ENCODE measurements around the gene MARK3.
A peak's percentile ranks its signal among the peaks of the same experiment; 100 is the strongest.

MARK3 gene

DNA sequence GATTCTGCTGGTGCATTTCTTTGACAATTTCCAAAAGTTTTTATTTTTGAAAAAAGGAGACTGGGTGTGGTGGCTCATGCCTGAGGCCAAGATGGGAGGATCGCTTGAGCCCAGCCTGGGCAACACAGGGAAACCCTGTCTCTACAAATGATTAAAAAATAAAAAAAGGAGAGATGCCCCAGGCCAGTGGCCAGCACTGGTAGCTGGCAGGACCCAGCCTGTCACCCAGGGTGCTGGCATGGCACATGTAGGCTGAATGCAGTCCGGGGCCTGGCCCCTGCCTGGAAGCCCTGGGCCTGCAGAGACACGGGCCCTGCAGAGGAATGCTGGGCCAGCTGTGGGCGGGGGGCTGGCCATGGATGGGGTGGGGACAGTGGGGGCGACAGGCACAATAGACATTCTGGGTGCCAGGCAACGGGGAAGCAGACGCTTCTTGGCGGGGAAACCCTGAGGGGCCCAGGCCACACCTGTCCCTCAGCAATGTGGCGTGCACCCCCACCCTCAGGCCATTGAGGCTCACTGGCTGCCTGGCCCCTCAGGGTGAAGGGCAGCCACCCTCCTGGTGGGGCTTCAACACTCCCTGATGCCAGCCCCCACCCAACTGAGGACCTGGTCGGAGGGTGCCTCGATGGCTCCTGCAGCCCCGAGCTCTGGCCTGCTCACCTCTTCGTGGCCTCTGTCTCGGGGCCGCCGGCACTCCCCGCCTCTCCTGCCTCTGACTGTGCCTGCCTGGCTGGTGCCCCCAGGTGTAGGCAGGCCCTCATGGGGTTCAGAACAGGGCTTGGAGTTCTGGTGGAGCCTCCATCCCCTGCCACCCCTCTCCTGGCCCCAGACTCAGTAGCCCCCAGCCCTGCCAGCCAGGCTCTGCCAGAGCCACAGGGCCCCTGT is 155.8 kb downstream of the MARK3 start:
- DNase-seq: no peak

DNA sequence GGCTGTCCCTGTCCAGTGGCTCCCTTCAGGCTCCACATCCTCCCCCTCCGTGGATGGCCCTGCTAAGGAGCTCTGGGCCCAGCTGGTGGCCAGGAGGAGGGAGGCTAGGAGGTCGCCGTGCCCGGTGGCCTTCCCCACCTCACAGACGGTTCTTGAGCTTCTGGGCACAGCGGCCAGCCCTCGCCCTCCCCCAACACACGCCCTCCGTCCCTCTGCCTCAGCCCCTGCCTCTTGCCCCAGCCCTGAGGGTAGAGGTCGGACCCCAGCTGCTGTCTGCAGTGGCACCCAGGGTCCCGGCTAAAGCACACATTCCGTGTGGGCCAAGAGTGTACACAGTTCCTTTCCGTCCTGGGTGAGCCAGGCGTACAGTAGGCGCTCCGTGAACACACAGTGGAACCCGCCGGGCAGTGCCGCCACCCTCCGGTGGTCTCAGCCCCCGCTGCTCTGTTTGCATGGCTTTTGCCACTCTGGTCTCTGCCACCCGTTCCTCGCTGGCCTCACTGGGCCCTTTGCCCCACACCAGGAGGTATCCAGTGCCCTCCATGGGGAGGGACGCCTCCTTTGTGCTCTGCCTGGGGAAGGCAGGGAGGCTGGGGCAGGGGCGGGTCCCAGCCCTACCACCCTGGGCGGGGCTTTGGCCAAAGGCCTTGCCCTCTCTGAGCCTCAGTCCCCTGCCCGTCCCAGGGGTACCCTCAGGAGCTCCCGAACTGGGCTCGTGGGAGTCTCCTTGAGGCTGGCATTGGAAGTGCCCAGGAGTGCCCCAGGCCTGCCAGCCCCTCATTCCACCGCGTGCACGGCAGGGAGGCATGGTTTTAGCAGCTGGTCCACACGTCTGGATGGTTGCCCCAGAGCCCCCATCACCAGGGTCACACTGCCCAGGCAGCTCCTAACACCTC is 156.7 kb downstream of the MARK3 start:
- no peak for DNase-seq

DNA sequence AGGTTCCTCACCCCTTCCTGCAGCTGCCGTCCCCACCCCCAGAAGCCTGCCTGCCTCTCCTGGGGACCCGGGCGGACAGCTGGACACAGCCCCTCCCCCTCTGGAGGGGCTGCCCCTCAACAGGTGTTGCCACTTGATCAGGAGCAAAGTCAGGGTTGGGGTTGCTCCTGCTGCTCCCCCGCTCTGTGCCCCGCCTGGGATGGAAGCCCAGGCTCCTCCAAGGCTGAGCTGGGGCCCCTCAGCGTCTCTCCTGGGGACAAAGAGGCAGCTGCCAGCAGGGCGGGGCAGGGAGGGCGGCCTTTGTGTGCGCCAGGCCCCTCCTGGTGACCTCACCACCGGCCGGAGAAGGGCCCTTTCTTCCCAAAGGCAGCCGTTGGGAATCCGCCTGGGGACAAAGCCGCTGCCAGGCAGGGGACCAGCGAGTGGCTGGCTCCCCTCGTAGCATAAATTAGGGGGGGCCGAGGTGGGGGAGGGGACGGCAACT is 157.4 kb downstream of the MARK3 start:
- DNase-seq: no peak

DNA sequence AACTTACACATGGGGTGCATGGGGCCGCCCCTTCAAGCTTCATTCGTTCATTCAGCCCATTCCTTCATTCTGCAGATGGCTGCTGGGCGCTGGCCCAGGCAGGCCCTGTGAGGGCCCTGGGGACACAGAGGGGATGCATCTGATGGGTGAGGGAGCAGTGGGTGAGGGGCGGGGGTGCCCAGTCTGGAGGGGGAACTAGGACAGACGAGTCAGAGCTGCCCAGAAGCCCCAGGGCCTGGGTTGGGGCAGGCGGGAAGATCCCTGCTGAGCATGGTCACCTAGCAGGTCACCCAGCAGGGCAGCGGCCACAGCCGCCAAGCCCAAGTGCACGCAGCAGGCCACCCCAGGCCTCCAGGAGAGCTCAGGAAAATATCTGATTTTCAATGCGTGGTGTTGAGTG is 157.9 kb downstream of the MARK3 start:
- DNase-seq: no peak

DNA sequence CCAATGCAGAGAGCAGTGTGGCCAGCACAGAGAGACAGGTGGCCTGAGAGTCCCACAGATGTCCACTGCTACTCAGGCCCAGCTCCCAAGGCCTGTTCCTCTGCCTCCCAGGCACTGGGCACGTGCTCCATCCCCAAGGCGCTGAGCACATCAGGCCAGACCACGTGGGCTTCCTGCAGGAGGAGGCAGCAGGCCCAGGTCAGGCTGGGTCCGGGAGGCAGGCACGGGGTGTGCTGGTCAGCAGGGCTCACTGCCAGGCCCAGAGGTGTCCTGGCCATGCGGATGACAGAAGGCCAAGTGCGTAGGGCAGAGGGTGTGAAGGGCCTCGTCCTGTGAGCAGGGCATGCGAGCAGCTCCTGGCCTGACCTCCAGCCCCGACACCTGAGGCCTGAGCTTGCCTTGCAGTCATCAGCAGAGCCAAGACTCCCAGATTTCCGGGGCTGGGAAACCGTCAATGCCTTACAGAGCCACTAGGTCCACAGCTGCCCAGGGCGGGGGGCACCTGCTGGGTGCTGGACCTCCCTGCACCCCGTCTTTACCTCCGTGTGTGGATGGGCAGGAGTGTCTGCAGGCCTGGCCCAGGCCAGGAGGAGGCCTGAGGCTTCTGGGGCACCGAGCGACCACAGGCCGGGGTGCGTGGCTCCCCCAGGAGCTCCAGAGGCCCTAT is 158.6 kb downstream of the MARK3 start:
- DNase-seq: no peak

DNA sequence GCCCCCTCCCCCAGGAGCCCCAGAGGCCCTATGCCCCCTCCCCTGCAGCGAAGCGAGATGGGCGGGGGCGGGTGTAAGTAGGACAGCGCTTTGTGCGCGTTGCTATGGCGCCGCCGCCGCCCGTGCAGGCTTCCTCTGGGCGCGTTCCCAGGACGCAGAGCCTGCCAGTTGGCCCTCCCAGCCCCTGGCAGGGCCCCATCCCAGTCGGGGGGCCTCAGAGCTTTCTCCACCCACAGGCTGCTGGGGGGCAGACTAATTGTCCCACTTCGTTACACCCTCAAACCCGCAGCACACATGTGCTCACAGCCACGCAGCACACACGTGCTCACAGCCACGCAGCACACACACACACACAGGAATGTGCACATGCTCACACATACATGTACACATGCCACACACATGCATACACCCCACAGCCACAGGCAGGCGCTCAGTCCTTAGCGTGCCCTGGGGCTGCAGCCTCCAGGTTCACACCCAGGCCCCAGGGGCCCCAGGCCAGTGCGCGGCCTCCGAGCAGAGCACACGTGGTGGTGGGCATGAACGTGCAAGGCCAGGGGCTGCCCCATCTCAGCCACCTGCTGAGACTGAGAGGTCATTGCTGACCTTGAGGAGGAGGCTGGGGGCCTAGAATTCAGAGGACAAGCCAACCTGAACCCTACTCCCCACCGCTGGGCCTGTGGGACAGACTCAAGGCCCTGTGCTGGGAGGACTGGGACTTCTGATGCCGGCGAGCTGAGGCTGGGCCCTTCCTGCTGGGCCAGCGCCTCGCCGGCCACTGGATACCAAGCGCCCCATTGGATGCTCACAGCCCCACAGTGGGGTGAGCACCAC is 159.4 kb downstream of the MARK3 start:
- no peak for DNase-seq

DNA sequence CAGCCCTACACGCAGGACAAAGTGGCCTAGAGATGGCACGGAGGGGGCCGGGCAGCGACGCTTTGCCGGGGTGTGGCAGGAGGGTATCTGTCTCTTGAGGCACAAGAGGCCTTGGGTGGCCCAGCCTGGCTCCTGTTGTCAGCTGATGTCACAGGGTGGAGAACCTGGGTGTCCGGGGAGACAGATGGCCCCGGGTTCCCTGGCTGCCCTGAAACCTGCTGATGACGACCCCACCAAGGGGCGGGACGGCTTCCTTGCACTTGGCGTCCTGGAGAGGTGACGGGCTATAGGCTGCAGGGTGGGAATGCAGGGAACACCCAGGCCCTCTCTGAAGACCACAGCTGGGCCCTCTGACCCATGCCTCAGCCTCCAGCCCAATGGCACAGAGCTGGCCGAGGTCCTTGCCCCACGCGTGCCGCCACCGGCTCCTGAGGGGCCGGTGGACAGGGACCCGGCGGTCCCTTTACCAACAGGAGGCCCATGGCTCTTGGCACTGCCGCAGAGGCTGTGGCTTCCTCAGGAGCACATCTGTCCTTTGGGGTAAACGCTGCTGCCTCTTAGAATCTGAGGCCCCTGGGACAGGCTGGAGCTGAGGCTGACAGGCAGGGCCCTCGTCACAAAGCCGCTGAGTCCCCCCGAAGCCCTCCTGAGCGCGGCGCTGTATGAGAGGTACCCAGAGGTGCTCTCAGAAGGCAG is 160.2 kb downstream of the MARK3 start:
- no peak for DNase-seq

DNA sequence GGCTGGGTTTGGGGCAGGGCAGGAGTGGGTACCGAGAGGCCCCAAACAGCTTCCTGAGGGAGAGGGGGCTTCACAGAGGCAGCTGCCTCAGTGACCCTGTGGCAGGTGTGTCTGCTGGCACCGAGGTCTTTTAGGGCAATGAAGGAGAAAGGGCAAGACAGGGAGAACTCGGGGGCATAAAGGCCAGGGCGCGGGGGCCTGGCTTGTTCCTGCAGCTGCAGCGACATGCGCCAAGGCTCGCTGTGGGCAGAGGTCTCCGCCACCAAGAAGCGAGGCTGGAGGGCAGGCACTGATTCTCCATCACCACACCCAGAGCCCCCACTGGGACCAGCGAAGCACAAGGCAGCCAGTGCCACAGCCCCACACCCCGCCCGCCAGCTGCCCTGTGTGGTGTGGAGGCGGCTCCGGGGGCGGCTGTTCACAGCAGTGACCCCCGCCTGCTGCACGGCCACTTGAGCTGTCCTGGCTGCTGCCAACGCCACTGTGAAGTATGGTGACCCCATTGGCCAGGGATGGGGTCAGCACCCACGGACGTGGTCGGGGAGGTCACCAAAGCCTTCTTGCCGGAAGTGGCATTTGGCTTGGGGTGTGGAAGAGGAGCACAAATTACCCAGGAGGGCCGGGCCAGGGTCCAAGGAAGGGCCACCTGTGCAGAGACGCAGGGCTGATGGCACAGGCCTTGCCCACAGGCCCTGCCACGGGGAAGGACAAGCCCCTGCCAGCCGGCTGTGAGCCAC is 160.9 kb downstream of the MARK3 start:
- DNase-seq: no peak

DNA sequence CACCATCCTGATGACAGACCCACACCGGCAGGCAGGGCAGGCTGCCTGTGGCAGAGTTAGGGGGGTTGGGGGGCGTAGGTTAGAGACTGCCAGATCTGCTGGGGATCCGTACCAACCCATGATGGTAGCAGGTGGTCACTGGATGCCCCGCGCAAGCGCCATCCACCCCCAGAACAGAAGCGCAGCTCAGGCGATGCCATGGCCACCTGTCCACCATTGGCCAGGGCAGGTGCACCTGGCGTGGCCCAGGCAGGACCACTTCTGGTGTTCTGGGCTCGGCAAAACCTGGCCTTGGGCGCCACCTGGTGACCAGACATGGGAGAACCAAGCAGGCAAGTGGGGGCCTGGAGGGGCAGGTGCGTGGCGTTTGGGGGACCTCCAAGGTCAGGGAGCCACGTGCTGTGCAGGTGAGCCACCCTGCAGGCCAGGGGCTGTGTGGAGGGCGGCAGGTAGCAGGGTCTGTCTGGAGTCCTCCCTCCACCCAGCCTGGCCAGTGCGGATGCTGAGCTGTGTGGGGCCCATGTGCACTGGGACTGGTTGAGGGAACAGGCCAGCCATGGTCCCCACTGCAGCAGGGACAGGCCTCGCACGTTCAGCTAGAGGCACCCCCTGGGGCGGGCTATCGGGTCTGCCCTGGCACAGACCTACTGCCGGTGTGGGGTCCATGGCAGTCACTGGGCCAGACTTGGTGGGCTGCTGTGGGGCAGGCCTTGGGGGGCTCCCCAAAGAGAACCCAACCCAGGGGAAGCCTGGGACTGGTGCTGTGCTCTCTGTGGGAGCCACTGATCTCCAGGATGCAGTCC is 161.6 kb downstream of the MARK3 start:
- DNase-seq: peak; percentile 55

DNA sequence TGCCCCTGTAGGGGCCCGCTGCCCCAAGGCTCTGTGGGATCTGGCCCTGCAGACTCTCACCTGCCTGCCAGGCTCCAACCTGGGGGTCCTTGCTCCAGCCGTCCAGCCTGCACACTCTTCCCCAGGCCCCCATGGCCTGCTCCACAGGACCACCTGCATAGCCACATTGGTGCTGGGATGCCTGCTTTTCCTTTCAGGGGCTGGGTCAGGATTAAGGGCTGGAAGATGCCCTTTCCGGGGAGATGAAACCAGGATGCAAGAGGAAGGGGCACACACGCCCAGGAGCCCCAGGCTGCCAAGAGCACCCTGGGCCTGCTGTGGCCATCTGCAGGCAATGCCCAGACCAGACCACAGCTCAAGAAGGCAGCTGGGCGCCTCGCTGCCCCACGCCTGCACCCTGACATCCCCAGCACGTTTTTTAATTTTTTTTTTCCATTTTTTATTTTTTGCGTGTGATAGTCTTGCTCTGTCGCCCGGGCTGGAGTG is 162.3 kb downstream of the MARK3 start:
- no peak for DNase-seq

DNA sequence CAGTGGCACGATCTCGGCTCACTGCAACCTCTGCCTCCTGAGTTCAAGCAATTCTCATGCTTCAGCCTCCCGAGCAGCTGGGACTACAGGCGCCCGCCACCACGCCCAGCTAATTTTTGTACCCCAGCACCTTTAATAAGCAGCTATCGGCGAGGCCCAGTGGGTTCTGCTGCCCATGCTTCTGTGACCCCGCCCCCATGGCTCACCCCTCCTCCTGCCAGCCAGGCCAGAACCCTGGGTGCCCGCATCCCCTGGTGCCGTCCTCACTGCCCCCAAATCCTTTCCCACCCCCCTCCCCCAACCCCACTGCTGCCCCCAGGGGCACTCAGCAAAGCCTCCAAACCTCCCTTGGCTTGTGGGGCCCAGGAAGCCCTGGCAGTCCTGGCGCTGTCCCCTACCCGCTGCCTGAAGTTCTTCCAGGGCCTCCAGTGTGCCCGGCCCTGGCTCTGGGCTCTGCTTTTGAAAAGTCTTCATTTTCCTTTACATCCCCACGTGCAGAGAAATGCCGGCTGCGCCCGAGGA is 162.8 kb downstream of the MARK3 start:
- DNase-seq: no peak

DNA sequence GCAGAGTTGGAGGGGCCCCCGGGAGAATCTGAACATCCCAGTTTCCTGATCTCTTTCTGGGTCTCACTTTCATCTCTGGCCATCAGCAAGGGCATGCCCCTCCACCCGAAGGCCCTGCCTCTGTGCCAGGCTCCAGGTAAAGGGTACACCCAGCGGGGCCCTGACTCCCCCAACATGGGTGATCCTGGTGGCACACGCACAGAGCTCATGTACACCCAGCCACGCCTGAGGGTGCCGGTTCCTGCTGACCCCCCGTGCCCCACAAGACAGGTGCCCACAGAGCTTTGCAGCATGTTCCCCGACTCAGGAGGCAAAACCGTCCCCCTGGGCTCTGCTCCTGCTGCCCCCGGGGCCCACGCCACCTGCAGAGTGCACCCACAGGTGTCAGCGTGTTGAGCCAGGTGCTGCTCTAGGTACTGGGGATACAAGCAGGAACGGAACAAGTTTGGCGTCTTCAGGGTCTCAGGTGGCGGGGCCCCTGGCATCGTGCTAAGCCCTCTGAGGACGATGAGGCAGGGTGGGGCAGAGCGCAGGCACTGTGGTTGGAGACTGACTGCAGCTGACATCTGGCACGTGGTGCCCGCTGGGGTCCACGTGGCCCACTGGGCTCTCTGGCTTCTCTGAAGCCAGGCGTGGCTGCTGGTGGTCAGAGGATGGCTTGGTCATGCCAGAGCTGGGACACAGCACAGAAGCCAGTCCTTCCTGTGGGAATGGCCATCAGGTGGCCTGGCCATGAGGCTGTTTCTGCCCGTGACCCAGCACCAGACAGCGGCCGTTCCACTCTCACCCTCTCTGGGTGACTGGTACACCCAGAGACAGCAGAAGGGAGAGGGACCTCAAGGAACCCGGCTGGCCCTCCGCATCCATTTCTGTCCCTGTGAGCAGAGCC is 163.5 kb downstream of the MARK3 start:
- DNase-seq: no peak

DNA sequence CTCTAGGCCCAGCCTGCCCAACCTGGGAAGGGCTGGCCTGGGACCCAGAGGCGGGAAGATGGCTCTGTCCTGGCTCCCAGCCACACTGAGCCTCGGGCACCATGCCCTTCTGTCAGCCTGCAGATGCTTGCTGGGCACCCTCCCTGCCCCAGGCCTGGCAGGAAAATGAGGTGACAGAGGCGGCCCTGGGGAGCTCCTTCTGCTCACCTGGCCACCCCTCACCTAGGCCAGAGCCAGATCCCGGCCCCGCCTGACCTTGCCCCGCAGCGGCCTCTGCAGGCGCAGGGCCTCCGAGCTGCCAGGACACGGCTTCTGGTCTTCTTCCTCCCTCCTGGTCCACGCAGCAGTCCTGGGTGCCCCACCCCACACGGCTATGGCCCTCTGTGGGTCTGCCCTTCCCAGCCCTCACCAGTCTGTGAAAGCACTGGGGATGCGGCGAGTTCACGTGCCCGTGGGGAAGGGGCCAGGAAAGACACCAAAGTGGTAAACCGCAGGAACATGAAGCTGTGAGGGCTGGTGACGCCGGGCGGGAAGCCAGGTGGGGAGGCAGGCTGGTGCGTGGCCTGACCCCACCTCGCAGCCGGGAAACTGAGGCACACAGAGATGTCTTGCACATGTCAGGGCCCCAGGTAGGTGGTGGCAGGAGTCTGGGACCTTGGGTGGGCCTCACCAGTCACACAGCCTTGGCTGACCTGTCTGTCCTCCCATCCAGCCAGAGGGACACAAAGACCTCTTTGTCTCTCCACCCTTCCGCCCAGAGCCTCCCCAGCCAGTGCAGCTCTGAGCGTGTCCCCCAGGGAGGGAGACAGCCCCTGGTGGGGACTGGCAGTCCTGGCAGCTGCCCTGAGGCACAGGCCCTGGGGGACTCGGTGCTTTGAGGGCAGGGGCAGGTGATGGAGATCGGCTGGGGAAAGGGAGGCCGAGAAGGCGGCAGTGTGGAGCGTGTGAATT is 164.4 kb downstream of the MARK3 start:
- DNase-seq: no peak

DNA sequence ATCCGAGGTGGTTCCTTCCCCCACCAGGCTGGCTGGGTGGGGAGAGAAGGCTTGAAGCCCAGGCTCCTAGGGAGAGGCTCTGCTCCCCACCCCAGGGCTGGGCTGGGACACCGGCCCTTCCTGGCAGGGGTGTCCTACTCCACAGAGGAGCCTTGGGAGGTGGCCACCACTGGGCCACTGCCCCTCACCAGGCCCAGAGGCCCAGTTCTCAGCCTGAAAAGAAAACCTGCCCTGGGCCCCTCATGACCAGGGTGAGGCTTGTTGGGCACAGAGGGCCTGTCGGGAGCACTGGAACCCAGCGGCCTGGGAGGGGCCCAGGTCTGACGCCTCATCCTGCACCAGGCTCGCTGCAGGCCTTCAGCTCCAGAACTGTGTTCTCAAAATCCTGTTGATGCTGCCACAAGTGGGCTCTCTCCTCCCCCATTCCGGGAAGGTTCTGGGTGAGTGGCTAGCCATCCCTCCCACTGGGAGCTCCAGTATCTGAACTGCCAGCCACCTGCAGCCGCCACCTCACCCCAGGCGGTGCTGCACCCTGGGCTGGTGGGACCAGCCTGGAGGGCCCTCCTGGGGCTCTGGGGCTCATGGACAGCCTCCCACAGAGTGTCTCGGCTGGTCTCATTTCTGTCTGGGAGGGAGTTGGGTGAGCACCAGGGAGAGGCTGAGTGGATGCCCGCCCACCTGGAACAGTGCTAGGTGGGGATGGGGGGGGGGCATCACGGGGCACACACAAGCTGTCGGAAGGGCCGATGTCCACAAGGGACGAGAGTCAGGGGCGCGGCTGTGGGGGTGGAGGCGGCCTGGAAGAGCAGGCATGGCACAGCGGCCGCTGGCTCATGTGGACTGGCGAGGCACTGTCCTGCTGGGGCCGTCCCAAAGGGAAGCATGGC is 165.5 kb downstream of the MARK3 start:
- DNase-seq: no peak

DNA sequence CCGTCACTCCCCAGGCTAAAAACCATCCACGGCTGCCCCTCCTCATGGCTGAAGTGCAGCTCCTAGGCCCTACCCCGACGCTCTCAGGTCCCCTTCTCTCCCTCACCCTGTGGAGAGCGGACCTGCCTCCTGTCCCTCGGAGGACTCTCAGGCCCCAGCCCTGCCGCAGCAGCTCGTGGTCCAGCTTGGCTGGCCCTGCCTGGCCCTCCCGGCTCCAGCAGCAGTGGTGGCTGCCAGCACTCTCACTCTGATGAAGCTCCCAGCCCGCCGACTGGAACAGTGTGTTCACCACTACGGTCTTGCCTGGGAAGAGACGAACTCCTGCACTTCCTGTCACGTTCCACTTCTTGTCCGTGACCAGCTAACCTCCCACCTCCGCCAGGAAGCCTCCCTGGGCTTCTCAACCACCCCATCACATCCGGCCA is 166.1 kb downstream of the MARK3 start:
- DNase-seq: no peak

Measured in T1000 (cell line).